HG02852 (cell line): ENCODE measurements around the gene CCDC177.

ENCODE experiments used
- ATAC-seq: cut with Tn5 transposase; IDR thresholded peaks from one replicate; pipeline ENCODE4 v1.9.1; 2021; ENCODE audit warnings: mild to moderate bottlenecking, moderate library complexity; ENCODE audit not compliant: unreplicated experiment

The CCDC177 gene

GRCh38 chr14:69531135-69531534, 43.5 kb downstream of the CCDC177 start:
- no peak for ATAC-seq

GRCh38 chr14:69530095-69530494, 44.6 kb downstream of the CCDC177 start:
- ATAC-seq, result no peak

- no peak for ATAC-seq
Observed at GRCh38 chr14:69529563-69529962, 45.1 kb downstream of the CCDC177 start.

DNA sequence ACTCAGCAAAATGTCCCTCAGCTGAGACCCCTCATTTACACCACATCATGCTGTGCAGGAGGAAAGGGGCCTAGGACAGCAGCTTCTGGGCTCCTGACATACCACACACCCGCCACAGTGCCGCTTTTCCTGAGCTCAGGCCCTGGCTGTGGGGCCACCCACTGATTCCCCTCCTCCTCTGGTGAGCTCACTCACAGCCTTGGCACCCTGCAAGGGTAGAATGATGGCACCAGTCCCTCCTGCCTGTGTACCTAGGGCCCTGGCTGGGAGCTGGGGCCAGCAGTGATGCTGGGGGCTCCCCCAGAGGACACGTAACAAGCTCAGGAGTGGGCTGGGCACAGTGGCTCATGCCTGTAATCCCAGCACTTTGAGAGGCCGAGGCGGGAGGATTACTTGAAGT, 45.7 kb downstream of the CCDC177 start:
- ATAC-seq, result no peak

DNA sequence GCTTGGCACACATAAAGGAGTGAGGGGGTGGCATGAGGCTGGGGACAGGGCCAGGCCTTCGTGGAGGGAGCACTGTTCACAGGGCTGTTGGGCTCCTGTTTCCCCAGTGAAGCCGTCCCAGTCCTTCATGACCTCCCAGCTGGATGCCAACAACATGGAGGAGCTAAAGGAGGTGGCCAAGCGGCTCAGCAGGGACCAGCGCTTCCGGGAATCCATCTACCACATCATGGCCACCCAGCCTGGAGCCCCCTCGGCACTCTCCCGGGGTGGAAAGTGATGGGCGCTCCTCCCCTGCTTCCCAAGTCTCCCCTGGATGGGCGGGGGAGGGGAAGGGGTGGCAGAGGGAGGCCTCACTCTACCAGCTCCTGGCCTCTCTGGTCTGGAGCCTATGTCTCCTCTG, 46.5 kb downstream of the CCDC177 start:
- no peak for ATAC-seq

- ATAC-seq, result no peak
Observed at GRCh38 chr14:69527635-69528034, 47.0 kb downstream of the CCDC177 start.

DNA sequence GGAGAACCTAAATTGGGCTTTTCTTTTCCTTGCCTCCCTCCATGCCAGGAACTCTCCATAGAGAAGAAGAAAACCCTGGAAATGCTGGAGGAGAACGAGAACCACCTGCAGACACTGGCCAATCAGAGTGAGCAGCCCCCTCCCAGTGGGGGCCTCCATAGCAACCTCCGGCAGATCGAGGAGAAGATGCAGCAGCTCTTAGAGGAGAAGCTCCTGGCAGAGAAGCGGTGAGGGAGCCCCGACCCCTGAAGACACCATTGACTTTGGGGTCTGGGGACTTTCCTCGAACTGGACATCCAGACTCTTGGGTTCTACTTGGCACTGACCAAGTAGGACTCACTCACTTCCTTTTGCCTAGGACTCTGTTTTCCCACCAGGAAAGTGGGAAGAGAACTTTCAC, 48.8 kb downstream of the CCDC177 start:
- ATAC-seq, result no peak

GRCh38 chr14:69522026-69522425, 52.6 kb downstream of the CCDC177 start:
- ATAC-seq, result no peak
